ENCODE measurements around the gene ADSL. TPM values are rescaled to one million over a fixed set of nuclear protein-coding genes. Genes with fewer than 3 reads are reported as not detected.

Gene ADSL
- total RNA-seq, 1 donor from 2014 or later: 107 TPM

GRCh38 chr22:40345815-40346184, 500 bp upstream of the ADSL start:
- Mint-ChIP-seq H3K27ac (ENCODE audit: unreplicated experiment) (peak overlapping the region; percentile 98), H3K4me1 (ENCODE audit: unreplicated experiment) (peaks cover 25% of the 10 kb centered on the region), H3K27me3 (ENCODE audit: unreplicated experiment) (peaks cover 1% of the 10 kb centered on the region), H3K4me3 (ENCODE audit: unreplicated experiment) (peak overlapping the region; percentile 98), H3K36me3 (ENCODE audit: low read depth, unreplicated experiment) (no peaks in the 10 kb centered on the region), H3K9me3 (ENCODE audit: unreplicated experiment) (no peaks in the 10 kb centered on the region)
- TF ChIP-seq CTCF (IDR thresholded peaks at IDR 0.05; ENCODE audit: unreplicated experiment): no peak
- DNase-seq (ENCODE audit: low spot score): no peak

- Mint-ChIP-seq H3K9me3 (ENCODE audit: unreplicated experiment) (no peaks in the 10 kb centered on the region), H3K4me1 (ENCODE audit: unreplicated experiment) (peaks cover 18% of the 10 kb centered on the region), H3K4me3 (ENCODE audit: unreplicated experiment) (peak overlapping the region; percentile 98), H3K27me3 (ENCODE audit: unreplicated experiment) (no peaks in the 10 kb centered on the region), H3K36me3 (ENCODE audit: low read depth, unreplicated experiment) (peaks cover 3% of the 10 kb centered on the region), H3K27ac (ENCODE audit: unreplicated experiment) (peak overlapping the region; percentile 87)
- no peak for DNase-seq (ENCODE audit: low spot score)
- no peak for TF ChIP-seq CTCF (IDR thresholded peaks at IDR 0.05; ENCODE audit: unreplicated experiment)
Measured at GRCh38 chr22:40347300-40347699, 1.0 kb downstream of the ADSL start.

- TF ChIP-seq CTCF (IDR thresholded peaks at IDR 0.05; ENCODE audit: unreplicated experiment): peak; percentile 66
- H3K9me3 Mint-ChIP-seq (ENCODE audit: unreplicated experiment): no peaks in the 10 kb centered on the region
- H3K4me3 Mint-ChIP-seq (ENCODE audit: unreplicated experiment): peak overlapping the region; percentile 98
- no peaks in the 10 kb centered on the region for H3K27me3 Mint-ChIP-seq (ENCODE audit: unreplicated experiment)
- DNase-seq (ENCODE audit: low spot score): peak; percentile 52
- peaks cover 3% of the 10 kb centered on the region for H3K36me3 Mint-ChIP-seq (ENCODE audit: low read depth, unreplicated experiment)
- H3K27ac Mint-ChIP-seq (ENCODE audit: unreplicated experiment): peak overlapping the region; percentile 87
- peaks cover 11% of the 10 kb centered on the region for H3K4me1 Mint-ChIP-seq (ENCODE audit: unreplicated experiment)
Measured at GRCh38 chr22:40348025-40348658, 1.8 kb downstream of the ADSL start.

- Mint-ChIP-seq H3K4me3 (ENCODE audit: unreplicated experiment) (no peak overlapping the region), H3K27ac (ENCODE audit: unreplicated experiment) (no peak overlapping the region), H3K27me3 (ENCODE audit: unreplicated experiment) (no peaks in the 10 kb centered on the region), H3K36me3 (ENCODE audit: low read depth, unreplicated experiment) (peaks cover 12% of the 10 kb centered on the region), H3K4me1 (ENCODE audit: unreplicated experiment) (peaks cover 3% of the 10 kb centered on the region), H3K9me3 (ENCODE audit: unreplicated experiment) (no peaks in the 10 kb centered on the region)
- no peak for TF ChIP-seq CTCF (IDR thresholded peaks at IDR 0.05; ENCODE audit: unreplicated experiment)
- DNase-seq (ENCODE audit: low spot score): no peak
Measured at GRCh38 chr22:40352763-40353162, 6.5 kb downstream of the ADSL start.

- Mint-ChIP-seq H3K4me3 (ENCODE audit: unreplicated experiment) (peak overlapping the region; percentile 12), H3K4me1 (ENCODE audit: unreplicated experiment) (peaks cover 4% of the 10 kb centered on the region), H3K27me3 (ENCODE audit: unreplicated experiment) (no peaks in the 10 kb centered on the region), H3K9me3 (ENCODE audit: unreplicated experiment) (no peaks in the 10 kb centered on the region), H3K36me3 (ENCODE audit: low read depth, unreplicated experiment) (peaks cover 67% of the 10 kb centered on the region), H3K27ac (ENCODE audit: unreplicated experiment) (peak overlapping the region; percentile 19)
- TF ChIP-seq CTCF (IDR thresholded peaks at IDR 0.05; ENCODE audit: unreplicated experiment): no peak
- no peak for DNase-seq (ENCODE audit: low spot score)
Measured at GRCh38 chr22:40361100-40361499, 14.8 kb downstream of the ADSL start.
